NCI-H345 treated with DMSO at 0.1 percent for 48 hours (cell line): ENCODE results near the gene LSAMP.

ENCODE experiments used
- DNase-seq: peaks from one replicate; lab custom pipeline; 2025; ENCODE audit not compliant: unreplicated experiment; lab: John Stamatoyannopoulos, UW

Gene LSAMP

GRCh38 chr3:116432795-116433194 lies 12.5 kb downstream of the LSAMP start:
- no peak for DNase-seq

- DNase-seq, result no peak
These were observed 15.6 kb downstream of the LSAMP start for GRCh38 chr3:116429479-116430269.

- no peak for DNase-seq
These were observed 19.3 kb downstream of the LSAMP start for GRCh38 chr3:116426036-116426435.

GRCh38 chr3:116425126-116425525 lies 20.2 kb downstream of the LSAMP start:
- DNase-seq, result no peak

- DNase-seq, result no peak
These were observed 21.3 kb downstream of the LSAMP start for GRCh38 chr3:116423945-116424344.

GRCh38 chr3:116423374-116423773 lies 21.9 kb downstream of the LSAMP start:
- no peak for DNase-seq

- DNase-seq, result no peak
These were observed 28.1 kb downstream of the LSAMP start for GRCh38 chr3:116417151-116417550.

- no peak for DNase-seq
These were observed 32.0 kb downstream of the LSAMP start for GRCh38 chr3:116413319-116413718.

- DNase-seq, result no peak
These were observed 36.8 kb downstream of the LSAMP start for GRCh38 chr3:116408473-116408872.

- no peak for DNase-seq
These were observed 40.1 kb downstream of the LSAMP start for GRCh38 chr3:116405231-116405630.

- no peak for DNase-seq
These were observed 45.5 kb downstream of the LSAMP start for GRCh38 chr3:116399701-116400226.

- DNase-seq, result no peak
These were observed 50.9 kb downstream of the LSAMP start for GRCh38 chr3:116394365-116394764.

- DNase-seq, result no peak
These were observed 52.1 kb downstream of the LSAMP start for GRCh38 chr3:116393199-116393598.

- no peak for DNase-seq
These were observed 53.0 kb downstream of the LSAMP start for GRCh38 chr3:116392291-116392690.

- no peak for DNase-seq
These were observed 53.7 kb downstream of the LSAMP start for GRCh38 chr3:116391296-116392201.

GRCh38 chr3:116390318-116390717 lies 55.0 kb downstream of the LSAMP start:
- DNase-seq, result no peak

GRCh38 chr3:116388867-116389385 lies 56.4 kb downstream of the LSAMP start:
- DNase-seq, result no peak

GRCh38 chr3:116386168-116386567 lies 59.1 kb downstream of the LSAMP start:
- no peak for DNase-seq

- DNase-seq, result no peak
These were observed 60.6 kb downstream of the LSAMP start for GRCh38 chr3:116384717-116385116.

GRCh38 chr3:116378077-116378476 lies 67.2 kb downstream of the LSAMP start:
- no peak for DNase-seq

GRCh38 chr3:116374901-116375300 lies 70.4 kb downstream of the LSAMP start:
- DNase-seq, result no peak
